Astrocyte (in vitro differentiated cells and primary cell): ENCODE results near the gene PLSCR3.

Experiments
- CTCF ChIP-seq: IDR thresholded peaks from 2 replicates; pipeline ENCODE4 v1.5.1; 2011; ENCODE audit warnings: low read depth, mild to moderate bottlenecking, inconsistent platforms, low read length, moderate library complexity; ENCODE audit not compliant: insufficient read depth
- EZH2 ChIP-seq: IDR thresholded peaks from 2 replicates; pipeline ENCODE4 v1.6.1; 2012; ENCODE audit warnings: mild to moderate bottlenecking, low read length, inconsistent platforms; ENCODE audit not compliant: insufficient read depth

GRCh38 chr17:7354262-7354843, 40.0 kb downstream of the PLSCR3 start:
- TF ChIP-seq CTCF = no peak
- TF ChIP-seq EZH2 = no peak
